SK-N-SH treated with all-trans-retinoic acid at 6 μM for 48 hours (cell line): ENCODE data around the gene HACD1.

ENCODE experiments used
- ATAC-seq: fragments of 200-7000 bp; cut with Tn5 transposase; 3 replicates; pipeline ENCODE4 v1.9.1; 2020; ENCODE audit warnings: mild to moderate bottlenecking, moderate library complexity
- ARNTL ChIP-seq: fragments of 450-650 bp; formaldehyde crosslinking; IDR thresholded peaks from 2 replicates; pipeline ENCODE4 v1.5.0; 2020; ENCODE audit warnings: low read depth, mild to moderate bottlenecking, moderate library complexity, borderline replicate concordance
- BACH2 ChIP-seq: fragments of 250-450 bp; sonication (Bioruptor Pico); IDR thresholded peaks from 2 replicates; pipeline ENCODE4 v1.9.0; 2021; ENCODE audit warnings: mild to moderate bottlenecking, borderline replicate concordance
- CSDC2 ChIP-seq: fragments of 250-450 bp; sonication (Bioruptor Pico); IDR thresholded peaks from 2 replicates; pipeline ENCODE4 v1.5.0; 2020; ENCODE audit warnings: mild to moderate bottlenecking, moderate library complexity
- CSRNP3 ChIP-seq: fragments of 250-450 bp; sonication (Bioruptor Pico); IDR thresholded peaks from 2 replicates; pipeline ENCODE4 v1.5.1; 2021; ENCODE audit warnings: mild to moderate bottlenecking, moderate library complexity
- ESRRG ChIP-seq: fragments of 250-450 bp; sonication (Bioruptor Pico); IDR thresholded peaks from 2 replicates; pipeline ENCODE4 v1.6.1; 2021; ENCODE audit warnings: mild to moderate bottlenecking
- GLIS3 ChIP-seq: fragments of 250-450 bp; sonication (Bioruptor Pico); IDR thresholded peaks from 2 replicates; pipeline ENCODE4 v1.5.0; 2020; ENCODE audit warnings: mild to moderate bottlenecking, moderate library complexity
- ISL1 ChIP-seq: fragments of 250-450 bp; sonication (Bioruptor Pico); IDR thresholded peaks from 2 replicates; pipeline ENCODE4 v2.1.2; 2022; ENCODE audit warnings: mild to moderate bottlenecking, moderate library complexity
- OSR1 ChIP-seq: fragments of 250-450 bp; sonication (Bioruptor Pico); IDR thresholded peaks from 2 replicates; pipeline ENCODE4 v1.8.0; 2022; ENCODE audit warnings: moderate library complexity, mild to moderate bottlenecking, inconsistent platforms
- POU6F1 ChIP-seq: fragments of 250-450 bp; sonication (Bioruptor Pico); IDR thresholded peaks from 2 replicates; pipeline ENCODE4 v1.8.0; 2021; ENCODE audit warnings: low read depth, mild to moderate bottlenecking, moderate library complexity, borderline replicate concordance
- PPARA ChIP-seq: fragments of 250-450 bp; sonication (Bioruptor Pico); IDR thresholded peaks from 2 replicates; pipeline ENCODE4 v1.5.0; 2020; ENCODE audit warnings: mild to moderate bottlenecking, borderline replicate concordance
- RARB ChIP-seq: fragments of 250-450 bp; sonication (Bioruptor Pico); IDR thresholded peaks from 2 replicates; pipeline ENCODE4 v1.8.0; 2021; ENCODE audit warnings: mild to moderate bottlenecking, moderate library complexity
- SNAI2 ChIP-seq: fragments of 250-450 bp; sonication (Bioruptor Pico); IDR thresholded peaks from 2 replicates; pipeline ENCODE4 v1.5.0; 2020; ENCODE audit warnings: mild to moderate bottlenecking, moderate library complexity
- TOX ChIP-seq: fragments of 250-450 bp; sonication (Bioruptor Pico); IDR thresholded peaks from 2 replicates; pipeline ENCODE4 v1.8.0; 2021; ENCODE audit warnings: mild to moderate bottlenecking, moderate library complexity, borderline replicate concordance
- ZC3H10 ChIP-seq: fragments of 250-450 bp; sonication (Bioruptor Pico); IDR thresholded peaks from 2 replicates; pipeline ENCODE4 v1.5.1; 2021; ENCODE audit warnings: mild to moderate bottlenecking, moderate library complexity
- ZFP3 ChIP-seq: fragments of 250-450 bp; sonication (Bioruptor Pico); IDR thresholded peaks from 2 replicates; pipeline ENCODE4 v1.5.0; 2020; ENCODE audit warnings: mild to moderate bottlenecking, moderate library complexity
- ZFP30 ChIP-seq: fragments of 450-650 bp; formaldehyde crosslinking; IDR thresholded peaks from 2 replicates; pipeline ENCODE4 v1.5.0; 2022; ENCODE audit warnings: mild to moderate bottlenecking, moderate library complexity
- ZNF565 ChIP-seq: fragments of 450-650 bp; formaldehyde crosslinking; conservative IDR thresholded peaks from 2 replicates; pipeline ENCODE4 v1.5.0; 2020; ENCODE audit warnings: low read depth, mild to moderate bottlenecking, moderate library complexity
- ZNF70 ChIP-seq: fragments of 450-650 bp; formaldehyde crosslinking; IDR thresholded peaks from 2 replicates; pipeline ENCODE4 v1.5.0; 2020; ENCODE audit warnings: mild to moderate bottlenecking, moderate library complexity
- ZNF8 ChIP-seq: fragments of 450-650 bp; formaldehyde crosslinking; IDR thresholded peaks from 2 replicates; pipeline ENCODE4 v1.5.0; 2020; ENCODE audit warnings: mild to moderate bottlenecking, moderate library complexity
- TF ChIP-seq, protein P1 (sequence below): fragments of 250-450 bp; sonication (Bioruptor Pico); IDR thresholded peaks from 2 replicates; pipeline ENCODE4 v1.5.1; 2020; ENCODE audit warnings: low read depth, mild to moderate bottlenecking, moderate library complexity
- TF ChIP-seq, protein P2 (sequence below): fragments of 250-450 bp; sonication (Bioruptor Pico); IDR thresholded peaks from 2 replicates; pipeline ENCODE4 v1.8.0; 2020; ENCODE audit warnings: mild to moderate bottlenecking, moderate library complexity, borderline replicate concordance
- TF ChIP-seq, protein P3 (sequence below): fragments of 250-450 bp; sonication (Bioruptor Pico); IDR thresholded peaks from 2 replicates; pipeline ENCODE4 v1.5.0; 2020; ENCODE audit warnings: mild to moderate bottlenecking, moderate library complexity

HACD1 gene

DNA sequence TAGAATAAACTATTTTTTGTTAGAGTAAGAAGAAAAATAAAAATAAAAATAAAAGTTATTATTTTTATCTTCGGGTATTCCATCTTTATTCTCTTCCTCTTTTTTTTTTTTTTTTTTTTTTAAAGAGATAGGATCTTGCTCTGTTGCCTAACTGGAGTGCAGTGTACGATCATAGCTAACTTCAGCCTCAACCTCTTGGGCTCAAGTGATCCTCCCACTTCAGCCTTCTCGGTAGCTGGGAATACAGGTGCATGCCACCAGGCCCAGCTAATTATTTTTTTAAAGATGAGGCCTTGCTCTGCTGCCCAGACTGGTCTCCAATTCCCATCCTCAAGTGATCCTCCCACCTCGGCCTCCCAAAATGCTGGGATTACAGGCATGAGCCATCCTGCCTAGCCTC, 42.2 kb upstream of the HACD1 start:
- TF ChIP-seq GLIS3 (CRISPR knock-in tag), result no peak
- TF ChIP-seq SNAI2, result no peak
- TF ChIP-seq, protein P1, sequence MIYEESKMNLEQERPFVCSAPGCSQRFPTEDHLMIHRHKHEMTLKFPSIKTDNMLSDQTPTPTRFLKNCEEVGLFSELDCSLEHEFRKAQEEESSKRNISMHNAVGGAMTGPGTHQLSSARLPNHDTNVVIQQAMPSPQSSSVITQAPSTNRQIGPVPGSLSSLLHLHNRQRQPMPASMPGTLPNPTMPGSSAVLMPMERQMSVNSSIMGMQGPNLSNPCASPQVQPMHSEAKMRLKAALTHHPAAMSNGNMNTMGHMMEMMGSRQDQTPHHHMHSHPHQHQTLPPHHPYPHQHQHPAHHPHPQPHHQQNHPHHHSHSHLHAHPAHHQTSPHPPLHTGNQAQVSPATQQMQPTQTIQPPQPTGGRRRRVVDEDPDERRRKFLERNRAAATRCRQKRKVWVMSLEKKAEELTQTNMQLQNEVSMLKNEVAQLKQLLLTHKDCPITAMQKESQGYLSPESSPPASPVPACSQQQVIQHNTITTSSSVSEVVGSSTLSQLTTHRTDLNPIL (CRISPR knock-in tag), result no peak
- TF ChIP-seq, protein P2, sequence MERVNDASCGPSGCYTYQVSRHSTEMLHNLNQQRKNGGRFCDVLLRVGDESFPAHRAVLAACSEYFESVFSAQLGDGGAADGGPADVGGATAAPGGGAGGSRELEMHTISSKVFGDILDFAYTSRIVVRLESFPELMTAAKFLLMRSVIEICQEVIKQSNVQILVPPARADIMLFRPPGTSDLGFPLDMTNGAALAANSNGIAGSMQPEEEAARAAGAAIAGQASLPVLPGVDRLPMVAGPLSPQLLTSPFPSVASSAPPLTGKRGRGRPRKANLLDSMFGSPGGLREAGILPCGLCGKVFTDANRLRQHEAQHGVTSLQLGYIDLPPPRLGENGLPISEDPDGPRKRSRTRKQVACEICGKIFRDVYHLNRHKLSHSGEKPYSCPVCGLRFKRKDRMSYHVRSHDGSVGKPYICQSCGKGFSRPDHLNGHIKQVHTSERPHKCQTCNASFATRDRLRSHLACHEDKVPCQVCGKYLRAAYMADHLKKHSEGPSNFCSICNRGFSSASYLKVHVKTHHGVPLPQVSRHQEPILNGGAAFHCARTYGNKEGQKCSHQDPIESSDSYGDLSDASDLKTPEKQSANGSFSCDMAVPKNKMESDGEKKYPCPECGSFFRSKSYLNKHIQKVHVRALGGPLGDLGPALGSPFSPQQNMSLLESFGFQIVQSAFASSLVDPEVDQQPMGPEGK (CRISPR knock-in tag), result no peak
- TF ChIP-seq RARB (CRISPR knock-in tag), result no peak
- no peak for TF ChIP-seq ZNF70
- TF ChIP-seq PPARA, result no peak
- no peak for TF ChIP-seq ESRRG
- TF ChIP-seq CSRNP3 (CRISPR knock-in tag), result no peak
- TF ChIP-seq OSR1 (CRISPR knock-in tag), result no peak
- TF ChIP-seq ZFP3 (CRISPR knock-in tag), result no peak
- no peak for TF ChIP-seq ZNF8 (CRISPR knock-in tag)
- TF ChIP-seq TOX (CRISPR knock-in tag), result no peak
- TF ChIP-seq ZC3H10, result no peak
- TF ChIP-seq POU6F1, result no peak
- TF ChIP-seq, protein P3, sequence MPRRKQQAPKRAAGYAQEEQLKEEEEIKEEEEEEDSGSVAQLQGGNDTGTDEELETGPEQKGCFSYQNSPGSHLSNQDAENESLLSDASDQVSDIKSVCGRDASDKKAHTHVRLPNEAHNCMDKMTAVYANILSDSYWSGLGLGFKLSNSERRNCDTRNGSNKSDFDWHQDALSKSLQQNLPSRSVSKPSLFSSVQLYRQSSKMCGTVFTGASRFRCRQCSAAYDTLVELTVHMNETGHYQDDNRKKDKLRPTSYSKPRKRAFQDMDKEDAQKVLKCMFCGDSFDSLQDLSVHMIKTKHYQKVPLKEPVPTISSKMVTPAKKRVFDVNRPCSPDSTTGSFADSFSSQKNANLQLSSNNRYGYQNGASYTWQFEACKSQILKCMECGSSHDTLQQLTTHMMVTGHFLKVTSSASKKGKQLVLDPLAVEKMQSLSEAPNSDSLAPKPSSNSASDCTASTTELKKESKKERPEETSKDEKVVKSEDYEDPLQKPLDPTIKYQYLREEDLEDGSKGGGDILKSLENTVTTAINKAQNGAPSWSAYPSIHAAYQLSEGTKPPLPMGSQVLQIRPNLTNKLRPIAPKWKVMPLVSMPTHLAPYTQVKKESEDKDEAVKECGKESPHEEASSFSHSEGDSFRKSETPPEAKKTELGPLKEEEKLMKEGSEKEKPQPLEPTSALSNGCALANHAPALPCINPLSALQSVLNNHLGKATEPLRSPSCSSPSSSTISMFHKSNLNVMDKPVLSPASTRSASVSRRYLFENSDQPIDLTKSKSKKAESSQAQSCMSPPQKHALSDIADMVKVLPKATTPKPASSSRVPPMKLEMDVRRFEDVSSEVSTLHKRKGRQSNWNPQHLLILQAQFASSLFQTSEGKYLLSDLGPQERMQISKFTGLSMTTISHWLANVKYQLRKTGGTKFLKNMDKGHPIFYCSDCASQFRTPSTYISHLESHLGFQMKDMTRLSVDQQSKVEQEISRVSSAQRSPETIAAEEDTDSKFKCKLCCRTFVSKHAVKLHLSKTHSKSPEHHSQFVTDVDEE, result no peak
- no peak for TF ChIP-seq BACH2 (CRISPR knock-in tag)
- no peak for TF ChIP-seq CSDC2
- TF ChIP-seq ZFP30 (CRISPR knock-in tag), result no peak
- TF ChIP-seq ZNF565 (CRISPR knock-in tag), result no peak
- no peak for ATAC-seq

GRCh38 chr10:17657103-17657500, 39.9 kb upstream of the HACD1 start:
- no peak for TF ChIP-seq ISL1
- no peak for TF ChIP-seq ARNTL
- no peak for TF ChIP-seq OSR1 (CRISPR knock-in tag)
- no peak for ATAC-seq

DNA sequence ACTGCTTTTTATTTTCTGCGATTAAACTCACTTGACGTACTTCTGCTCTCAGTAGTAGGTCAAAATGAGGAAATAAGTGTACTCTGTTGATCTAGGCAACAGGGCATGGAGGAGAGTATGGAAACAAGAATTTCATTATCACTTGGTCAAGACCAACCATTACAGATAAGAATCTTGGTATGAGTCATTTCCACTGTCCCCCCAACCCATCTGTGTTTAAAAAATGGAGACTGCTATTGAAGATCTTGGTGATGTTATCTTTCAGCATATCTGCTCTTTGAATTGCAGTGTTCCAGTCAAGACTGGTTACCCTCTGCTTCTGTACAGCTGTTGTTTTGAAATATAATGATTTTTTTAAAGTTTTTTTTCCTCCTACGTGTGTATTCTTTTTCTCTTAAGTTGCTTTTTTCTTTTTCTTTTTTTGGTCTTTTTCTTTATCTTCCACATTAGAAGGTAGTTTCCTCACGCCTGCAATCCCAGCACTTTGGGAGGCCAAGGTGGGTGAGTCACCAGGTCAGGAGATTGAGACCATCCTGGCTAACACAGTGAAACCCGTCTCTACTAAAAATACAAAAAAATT, 38.5 kb upstream of the HACD1 start:
- peak; percentile 65 for ATAC-seq
- TF ChIP-seq, protein P2 (CRISPR knock-in tag), result peak; percentile 59; the same call in 1 of the 2 replicates
- TF ChIP-seq ZNF8 (CRISPR knock-in tag) (no peak), ISL1 (peak; percentile 12; the same call in 1 of the 2 replicates)
- TF ChIP-seq, all 23 proteins: peak for 2
